ENCODE data around the gene ANXA10.

GRCh38 chr4:168143601-168144000, 51.3 kb downstream of the ANXA10 start:
- no peak for TF ChIP-seq CTCF (IDR thresholded peaks at IDR 0.05)
- TF ChIP-seq EP300 (IDR thresholded peaks at IDR 0.05): no peak
- no peak for TF ChIP-seq POLR2A (IDR thresholded peaks at IDR 0.05)
- TF ChIP-seq POLR2AphosphoS5 (IDR thresholded peaks at IDR 0.05): no peak
